Endometrium (tissue), 2 donors: ENCODE results near the gene TGFB2.

Experiments used
- FAIRE-seq: peaks from 2 replicates; lab custom pipeline; 2012; peaks lifted over from hg19 to GRCh38; lab: Jason Lieb, UNC
- donor health status: control.
- donor health status: control.

The TGFB2 gene

DNA sequence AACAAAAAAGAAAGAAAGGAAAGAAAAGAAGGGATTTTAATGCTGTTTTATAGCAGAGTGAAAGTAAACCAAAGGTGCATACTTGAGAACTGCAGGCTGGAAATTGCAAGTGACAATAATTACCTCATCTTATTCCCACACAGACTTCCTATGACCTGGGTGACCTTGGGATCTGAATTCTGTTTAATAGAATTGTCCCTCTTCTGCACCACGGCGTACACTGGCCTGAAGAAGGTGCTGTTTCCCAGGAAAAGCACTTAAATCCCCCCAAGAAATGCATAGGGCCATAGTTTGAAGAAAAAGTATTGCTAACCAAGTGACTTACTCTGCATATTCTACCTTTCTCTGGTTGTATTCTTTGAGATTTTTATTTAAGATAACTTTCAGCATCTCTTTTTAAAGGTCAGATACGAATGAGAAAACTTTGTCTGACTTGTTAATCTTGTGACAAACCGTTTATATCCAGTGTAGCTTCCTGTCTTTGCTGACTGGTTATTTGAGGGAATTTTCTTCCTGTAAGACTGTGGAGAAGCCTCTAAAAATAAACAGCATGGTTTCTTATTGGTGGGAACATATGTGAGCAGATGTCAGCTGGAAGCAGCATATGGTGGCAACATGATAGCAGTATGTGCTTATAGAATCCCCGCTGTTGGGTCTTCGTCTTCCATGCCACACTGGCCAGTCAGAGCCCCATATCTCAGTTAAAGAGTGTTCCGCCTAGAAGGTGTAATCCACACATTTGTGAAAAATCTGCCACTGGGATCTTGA lies 16.3 kb downstream of the TGFB2 start:
- FAIRE-seq: no peak

DNA sequence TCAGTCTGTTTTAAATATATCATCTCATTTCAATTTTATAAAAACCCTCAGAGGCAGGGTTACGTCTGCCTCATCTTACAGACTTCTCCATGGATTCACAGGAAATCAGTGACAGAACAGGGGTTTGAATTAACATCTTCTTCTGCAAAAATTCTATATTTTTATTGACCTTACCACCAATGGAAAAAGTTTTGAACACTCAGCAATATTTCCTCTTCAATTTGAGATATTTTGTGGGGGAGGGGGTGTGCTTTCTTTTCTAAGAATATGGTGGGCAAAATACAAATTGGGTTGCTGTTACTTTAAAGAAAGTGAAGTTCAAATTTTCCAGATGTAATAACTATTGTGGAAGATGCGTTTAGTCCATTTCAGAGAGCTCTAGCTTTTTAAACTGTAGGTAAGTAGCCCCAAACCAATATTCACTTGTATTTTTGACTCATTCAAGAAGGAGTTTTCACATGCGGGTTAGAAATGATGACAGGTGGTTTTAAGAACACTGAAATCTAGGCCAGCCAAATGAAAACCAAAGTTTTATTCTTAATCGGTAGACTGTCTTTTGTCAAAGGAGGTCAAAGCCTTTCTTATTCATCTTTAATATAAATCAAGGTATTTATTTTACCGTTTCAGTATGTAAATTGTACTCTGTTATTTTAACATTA lies 17.4 kb downstream of the TGFB2 start:
- FAIRE-seq: no peak

DNA sequence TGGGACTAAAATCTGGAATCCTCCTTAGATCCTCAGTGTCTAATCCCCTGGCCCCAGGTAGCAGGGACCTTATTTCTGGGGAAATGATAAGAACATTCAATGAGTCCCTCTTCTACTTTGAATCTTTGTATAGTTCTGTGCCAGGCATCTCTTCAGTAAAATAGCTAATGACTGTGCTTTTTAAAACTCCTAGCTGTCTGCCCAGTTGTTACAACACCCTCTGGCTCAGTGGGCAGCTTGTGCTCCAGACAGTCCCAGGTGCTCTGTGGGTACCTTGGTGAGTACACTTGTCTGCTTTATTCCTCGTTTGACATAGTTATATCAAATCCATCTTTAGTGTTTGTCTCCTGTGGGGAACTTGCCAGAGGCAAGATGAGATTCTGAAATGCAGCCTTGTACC lies 18.0 kb downstream of the TGFB2 start:
- FAIRE-seq: no peak

DNA sequence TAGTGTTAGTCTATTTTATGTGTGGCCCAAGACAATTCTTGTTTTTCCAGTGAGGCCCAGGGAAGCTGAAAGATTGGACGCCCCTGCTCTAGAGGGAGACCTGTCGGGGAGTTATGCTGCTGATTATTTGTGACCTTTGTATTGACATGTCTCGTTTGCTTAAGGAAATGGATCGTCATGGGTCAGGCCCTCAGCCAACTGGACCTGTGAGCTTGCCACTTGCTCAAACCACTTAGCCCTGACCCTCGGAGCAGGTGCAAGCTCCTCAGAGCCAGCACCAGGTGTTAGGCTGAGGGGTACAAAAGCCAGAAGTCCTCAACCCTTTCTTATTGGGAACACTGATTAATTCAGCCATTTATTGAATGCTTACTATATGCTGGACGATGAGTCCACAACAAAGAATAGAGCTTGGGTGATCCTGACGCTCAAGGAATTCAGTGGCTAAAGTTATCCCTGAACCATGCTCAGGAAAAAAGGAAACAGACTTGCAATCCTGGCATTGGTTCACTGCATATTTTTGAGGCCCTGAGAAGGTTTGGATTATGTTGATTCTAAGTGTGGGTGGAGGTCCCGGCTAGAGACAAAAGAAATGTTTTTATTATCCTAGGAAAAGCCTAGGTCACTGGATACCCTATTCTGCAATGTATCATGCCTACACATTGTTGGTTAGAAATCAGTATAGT lies 19.0 kb downstream of the TGFB2 start:
- no peak for FAIRE-seq

DNA sequence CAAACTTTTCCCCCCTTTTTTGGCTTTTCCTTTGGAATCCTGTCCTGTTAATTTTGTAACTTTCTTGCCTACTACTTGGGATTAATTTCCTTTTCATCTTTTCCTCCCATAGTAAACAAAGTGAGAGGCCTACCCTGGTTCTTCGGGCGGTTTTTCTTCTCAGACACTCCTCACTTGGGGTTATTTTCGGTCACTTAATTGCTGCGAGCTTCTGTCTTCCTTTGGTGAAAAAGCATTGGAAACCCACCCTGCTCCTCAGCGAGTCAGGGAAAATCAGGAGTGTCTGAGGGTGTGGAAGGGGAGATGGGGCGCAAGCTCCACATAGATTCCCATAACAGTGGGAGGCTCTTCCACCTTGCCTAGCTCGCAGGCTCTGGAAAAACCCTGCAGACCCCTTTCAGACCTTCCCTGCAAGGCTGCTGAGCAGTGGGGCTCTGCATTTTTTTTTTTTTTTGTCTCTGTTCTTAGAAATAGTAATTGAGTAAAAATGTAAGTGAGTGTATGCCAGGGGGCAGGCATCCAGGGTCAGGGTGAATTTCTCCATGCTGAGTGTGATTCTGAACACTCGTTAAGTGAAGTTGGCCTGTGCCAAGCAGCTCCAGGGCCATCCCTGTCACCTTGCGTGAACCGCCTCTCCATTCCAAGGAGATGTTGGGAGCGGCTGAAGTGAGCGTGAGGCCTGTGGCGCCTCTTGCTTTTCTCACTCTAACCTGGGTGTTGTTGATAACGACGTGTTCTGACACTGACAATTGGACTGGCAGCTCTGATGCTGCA lies 20.3 kb downstream of the TGFB2 start:
- FAIRE-seq: no peak

DNA sequence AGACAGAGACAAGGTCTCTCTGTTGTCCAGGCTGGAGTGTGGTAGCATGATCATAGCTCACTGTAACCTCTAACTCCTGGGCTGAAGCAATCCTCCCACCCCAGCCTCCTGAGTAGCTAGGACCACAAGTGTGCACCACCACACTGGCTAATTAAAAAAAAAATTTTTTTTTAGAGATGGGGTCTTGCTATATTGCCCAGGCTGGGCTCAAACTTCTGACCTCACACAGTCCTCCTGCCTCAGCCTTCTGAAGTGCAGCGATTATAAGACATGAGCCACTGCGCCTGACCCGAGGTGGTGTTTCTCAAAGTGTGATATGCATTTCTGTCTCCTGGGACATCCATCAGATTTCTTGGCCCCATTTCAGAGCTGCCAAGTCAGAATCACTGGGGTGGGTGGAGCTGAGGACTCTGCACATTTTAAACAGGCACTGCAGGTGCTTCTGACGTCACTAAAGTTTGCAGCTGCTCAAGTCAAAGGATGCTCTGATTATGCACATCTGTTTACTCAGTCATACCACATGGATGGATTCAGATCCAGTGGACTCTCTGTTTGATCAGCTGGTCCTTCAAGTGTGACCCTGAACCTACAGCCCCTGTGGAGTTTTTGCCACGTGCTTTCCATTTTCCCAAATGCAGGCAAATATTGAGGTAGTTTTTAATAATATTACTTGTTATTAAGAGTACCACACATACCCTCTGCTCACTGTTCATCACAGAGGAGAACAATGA lies 21.4 kb downstream of the TGFB2 start:
- FAIRE-seq: no peak

DNA sequence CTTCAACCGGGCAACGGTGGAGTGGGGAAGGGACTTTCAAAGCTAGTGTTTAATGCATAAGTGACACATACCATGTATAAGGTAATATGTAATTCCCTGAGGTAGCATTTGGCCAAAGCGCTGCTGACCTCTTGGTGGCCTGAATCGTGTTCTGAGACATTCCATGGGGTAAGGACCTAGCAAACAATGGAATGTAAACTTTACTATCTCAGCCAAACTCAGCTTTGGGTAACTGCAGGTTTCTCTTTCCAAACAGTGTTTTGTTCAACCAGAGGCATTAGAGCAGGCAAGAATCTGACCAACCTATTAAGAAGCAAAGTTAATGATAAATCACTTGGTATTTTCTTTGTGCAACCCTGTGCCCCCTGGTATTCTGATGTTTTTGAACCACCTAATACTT lies 22.0 kb downstream of the TGFB2 start:
- no peak for FAIRE-seq

DNA sequence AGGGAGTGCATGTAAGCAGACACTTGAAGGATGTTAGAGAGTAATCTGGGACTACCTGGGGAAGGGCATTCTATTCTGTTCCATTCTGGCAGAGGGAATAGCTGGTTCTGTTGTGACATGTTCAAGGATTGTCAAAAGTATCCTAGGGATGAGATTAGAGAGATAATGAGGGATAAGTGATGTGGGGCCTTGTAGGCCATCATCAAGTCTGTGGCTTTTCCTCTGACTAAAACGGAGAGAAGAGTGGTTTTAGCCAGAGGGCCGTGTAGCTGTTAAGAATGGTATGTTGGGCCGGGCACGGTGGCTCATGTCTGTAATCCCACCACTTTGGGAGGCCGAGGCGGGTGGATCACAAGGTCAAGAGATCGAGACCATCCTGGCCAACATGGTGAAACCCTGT lies 23.6 kb downstream of the TGFB2 start:
- no peak for FAIRE-seq

DNA sequence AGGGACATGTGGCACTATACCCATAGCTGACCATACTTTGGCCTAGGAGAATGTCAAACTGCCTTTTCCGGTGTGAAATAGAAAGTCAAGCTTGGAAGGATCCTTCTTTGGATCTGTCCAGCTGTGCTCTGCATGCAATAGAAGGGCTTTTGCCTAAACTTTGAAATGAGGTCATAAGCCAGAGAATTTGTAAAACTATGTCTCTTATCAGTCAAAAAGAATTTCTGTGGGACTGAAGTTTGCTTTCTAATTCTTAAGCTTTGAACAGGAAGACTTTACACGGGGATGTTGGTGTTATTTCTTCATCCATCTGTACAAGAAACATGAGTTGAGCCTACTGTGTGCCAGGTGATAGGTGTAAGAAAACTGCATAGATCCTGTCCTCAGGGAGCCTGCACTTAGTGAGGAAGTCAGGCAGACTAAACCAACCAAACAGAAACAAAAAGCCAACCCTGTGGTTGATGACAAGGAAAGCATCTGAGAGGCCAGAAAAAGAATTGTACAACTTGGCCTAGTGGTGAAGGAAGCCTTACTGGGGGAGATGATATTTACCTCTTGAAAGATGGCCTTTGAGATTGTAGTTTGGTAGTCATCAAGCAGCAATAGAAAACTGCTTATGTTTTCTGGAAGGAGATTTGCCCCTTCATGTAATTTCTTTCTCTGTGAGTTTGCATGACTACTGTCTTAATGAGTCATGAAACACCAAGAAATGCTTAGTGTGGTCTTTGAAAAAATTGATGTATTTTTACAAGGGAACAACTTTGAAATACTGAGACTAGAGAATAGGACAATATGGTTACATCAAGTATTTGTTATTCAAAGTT lies 24.8 kb downstream of the TGFB2 start:
- no peak for FAIRE-seq

DNA sequence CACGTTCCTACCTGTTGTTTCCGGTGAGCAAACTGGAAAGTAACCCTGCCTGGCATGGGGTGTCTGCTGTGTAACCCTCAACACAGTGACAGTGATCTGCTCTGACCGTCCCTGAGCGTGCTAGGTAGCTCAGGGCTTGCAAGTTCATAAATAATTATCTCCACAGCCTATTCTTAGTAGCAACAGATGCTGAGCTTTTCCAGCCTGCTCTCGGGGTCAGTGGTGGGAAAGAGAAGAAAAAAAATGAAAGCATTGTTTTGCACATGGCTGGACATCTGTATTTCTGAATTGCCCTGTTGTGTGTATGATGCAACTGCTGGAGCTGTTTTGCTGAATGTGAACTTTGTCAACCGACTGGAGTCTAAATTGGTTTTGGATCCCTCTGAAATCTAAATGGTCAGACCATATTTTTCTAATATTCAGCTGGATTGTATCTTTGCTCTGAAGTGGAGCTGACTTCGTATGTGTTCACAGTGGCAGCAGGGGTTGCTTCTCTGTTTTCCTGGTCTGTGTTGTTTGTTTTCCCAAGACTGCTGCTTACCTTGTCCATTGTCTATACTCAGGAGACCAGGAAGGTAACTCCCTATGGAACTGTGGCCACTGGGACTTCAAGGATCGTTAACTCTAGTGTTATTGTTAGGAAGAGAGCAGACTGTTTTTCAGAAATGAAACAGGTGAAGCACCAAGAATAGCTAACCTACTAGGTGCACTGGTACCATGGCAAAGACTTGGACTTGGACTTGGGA lies 27.0 kb downstream of the TGFB2 start:
- peak; percentile 68 for FAIRE-seq

DNA sequence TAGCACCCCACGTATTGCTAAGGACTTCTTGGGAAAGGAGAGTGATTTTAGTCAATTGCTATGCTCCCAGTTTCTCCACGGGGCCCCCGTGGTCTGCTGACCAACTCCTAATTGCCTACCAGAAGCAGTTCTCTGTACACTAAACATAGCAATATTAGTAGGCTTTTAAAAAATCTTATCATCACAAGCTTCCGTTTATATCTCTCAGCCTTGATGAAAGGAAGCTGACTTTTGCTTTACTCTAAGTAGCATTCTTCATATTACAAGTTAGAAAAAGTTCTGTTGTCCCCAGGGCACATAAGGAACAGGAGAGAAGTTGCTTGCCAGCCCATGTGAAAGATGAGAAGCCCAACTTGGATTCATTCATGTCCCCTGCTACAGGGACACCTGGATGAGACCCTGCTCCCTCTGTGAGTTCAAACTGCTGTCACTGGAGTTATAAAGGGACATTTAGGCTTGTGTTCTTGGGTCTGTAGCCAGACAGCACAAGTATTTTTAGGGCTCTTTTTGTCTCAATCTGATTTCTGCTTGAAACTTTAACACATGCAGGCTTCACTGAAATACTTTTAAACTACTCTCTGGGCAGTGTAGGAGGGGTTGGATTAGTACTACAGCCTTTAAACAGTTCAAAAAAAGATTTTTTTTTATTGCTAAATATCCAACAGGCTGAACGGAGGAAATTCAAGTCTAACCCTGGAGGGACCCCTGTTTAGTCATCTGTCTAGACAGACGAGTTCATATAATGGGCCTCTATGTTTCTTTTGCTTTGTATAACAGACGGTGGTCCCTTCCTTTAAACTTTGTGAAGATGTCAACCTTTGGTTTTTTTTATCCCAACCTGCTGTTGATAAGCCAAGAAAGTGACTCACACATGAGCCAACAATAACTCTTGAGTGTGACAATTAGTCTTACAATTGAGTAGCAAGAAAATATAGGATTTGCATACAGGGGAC lies 29.5 kb downstream of the TGFB2 start:
- FAIRE-seq: no peak

DNA sequence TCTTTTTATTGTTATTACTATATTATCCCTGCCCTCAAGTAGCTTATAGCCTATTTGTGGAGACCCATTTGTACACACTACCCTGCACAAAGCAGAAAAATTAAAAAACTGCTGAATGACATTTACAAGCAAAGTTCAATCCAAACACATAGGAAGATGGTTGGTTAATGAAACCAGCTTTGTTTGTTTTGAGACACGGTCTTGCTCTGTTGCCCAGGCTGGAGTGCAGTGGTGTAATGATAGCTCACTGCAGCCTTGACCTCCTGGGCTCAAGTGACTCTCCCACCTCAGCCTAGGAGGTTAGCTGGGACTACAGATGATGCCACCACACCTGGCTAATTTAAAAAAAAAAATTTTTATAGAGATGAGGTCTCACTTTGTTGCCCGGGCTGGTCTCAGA lies 31.6 kb downstream of the TGFB2 start:
- no peak for FAIRE-seq

DNA sequence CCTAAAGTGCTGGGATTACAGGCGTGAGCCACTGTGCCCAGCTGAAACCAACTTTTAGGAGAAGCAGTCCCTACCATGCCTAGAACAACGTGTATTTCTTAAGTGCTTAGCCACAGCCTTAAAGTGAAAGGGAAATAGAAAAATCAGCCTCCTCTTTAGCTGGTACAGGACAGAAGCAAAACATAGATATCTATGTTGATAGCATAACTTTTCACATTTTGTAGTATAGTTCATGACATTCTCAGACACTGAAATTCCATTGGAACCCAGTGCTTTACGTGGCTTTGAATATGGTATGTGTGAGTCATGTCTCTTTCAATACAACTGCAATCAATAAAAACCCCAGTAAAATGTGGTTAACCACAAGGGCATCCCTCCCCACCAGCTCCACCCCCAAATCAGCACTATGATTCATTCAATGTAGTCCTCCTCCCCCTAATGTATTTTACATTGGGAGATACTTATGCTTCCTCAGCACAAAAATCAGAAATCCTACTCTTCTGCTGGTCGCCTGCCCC lies 32.1 kb downstream of the TGFB2 start:
- FAIRE-seq: no peak

DNA sequence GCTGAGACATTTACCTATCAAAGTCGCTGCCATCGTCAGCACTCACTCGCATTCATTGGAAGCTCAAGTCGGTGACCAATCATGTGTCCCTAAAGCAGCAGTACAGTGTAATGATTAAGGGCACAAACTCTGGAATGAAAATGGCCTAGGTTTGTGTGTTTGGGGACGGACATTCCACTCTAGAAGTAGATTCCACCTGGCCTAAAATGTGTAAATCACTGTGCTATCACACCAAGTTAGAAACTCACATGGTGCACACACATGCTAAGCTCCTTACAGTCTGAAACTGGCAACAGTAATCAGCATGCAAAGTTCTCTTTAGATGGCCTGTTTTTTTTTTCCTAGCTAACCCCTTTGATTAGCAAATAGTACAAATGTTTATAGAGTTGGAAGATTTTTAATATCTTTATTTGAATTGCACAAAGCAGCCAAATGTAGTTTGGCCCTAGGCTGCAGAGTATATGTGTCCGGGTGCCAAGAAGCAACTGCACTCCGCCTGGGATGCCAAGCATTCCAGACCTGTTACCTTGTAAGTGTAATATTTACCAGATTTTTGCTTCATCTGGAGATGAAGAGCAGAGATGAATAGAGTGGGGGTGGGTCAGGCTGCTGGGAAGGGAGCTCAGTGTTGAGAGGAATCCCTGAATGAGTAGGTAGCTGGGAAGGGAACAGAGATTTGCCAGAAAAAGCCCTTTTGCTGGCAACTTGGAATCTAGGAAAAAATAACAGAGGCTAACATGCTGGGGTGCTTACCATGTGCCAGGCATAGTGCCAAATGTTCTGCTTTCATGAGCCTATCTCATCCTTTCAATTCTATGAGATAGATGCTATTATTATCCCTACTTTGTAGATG lies 35.2 kb downstream of the TGFB2 start:
- no peak for FAIRE-seq

DNA sequence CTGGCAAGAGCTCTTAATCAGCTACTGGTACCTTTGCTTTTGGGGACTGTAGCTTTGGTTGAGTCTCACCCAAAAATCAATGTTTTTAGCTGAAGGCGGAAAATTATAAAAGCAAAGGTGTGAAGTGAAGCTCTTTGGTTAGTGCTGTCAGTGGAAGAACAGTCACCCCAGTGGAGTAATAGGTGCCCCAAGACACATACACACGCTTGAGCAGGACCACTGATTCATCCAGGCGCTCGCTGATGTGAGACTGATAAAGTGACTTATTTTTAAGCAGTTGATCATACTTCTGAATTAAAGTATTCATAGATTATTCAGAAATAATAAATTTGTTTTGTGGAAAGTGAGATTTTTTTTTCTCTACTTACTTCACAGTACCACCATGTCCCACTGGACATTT lies 37.1 kb downstream of the TGFB2 start:
- no peak for FAIRE-seq

DNA sequence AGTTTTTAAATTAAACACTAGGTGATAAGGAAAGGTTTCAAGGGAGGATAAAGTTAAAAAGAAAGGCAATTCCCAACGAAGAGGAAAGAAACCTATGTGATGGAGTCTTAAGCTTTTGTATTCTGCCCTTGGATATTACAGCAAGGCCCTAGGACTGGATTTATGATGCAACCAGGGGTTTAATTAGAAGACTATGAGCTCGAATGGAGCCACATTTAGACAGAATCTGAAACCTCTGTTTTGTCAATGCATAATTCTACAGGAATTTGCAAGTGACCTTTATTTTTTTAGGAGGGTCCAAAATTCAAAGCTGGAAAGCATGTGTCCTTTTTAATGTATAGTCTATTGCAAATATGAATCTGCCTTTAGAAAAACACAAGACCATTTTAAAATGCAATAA lies 37.9 kb downstream of the TGFB2 start:
- FAIRE-seq: no peak

DNA sequence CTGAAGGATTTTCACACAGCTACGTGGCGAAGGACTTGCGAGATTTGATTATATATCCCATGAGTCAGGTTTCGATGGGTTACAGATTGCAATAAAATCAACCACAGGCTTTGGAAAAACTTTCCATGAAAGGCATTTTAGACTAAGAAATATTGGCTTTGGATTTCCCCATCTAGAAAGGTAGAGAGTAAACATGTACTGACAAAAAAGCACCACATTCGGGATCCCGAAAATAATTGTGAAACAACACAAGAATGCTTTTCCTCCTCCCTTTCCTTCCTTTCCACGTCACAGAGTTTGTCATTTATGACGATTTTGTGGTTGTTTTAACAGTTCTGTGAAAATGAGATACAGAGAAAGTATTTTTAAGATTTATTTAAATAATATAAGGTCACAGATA lies 38.5 kb downstream of the TGFB2 start:
- FAIRE-seq: no peak

DNA sequence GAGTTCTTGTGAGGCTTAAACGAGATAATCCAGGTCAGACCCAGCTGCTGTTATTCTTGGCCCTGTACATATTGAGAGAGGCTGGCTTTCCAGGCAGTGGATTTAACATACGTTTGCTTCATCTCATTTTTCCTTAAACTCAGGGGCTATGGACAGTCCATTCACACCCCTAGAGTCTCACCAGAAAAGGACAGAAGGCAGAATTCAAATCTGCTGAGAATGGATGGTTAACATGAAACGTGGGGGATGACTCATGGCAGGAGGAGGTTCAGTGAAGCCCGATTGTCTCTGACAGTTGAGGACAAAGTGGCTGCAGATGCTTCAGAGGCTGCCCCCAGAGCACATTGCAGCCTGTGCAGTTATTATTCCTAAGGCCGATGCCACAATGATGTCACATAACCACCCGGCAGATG lies 39.5 kb downstream of the TGFB2 start:
- FAIRE-seq: no peak
